CD4-positive, CD25-positive, alpha-beta regulatory T cell (primary cell): ENCODE measurements around the gene PHF19. TPM values are rescaled to one million over a fixed set of nuclear protein-coding genes. Genes with fewer than 3 reads are reported as not detected.

ENCODE experiments used
- ATAC-seq, 2 donors: fragments of 150-1000 bp; cut with Tn5 transposase; one replicate each; pipeline ENCODE4 v1.10.0; 2021; ENCODE audit warnings: low read depth in 2 of 2, moderate number of reproducible peaks in 2 of 2, moderate library complexity in 1 of 2
- DNase-seq, 3 donors: peaks; one replicate each; pipeline versions ENCODE4 v3.0.0 to v3.0.0-alpha.2; 2012 to 2022; ENCODE audit warnings: mixed read lengths in 1 of 3
- H3K27ac ChIP-seq: one replicate; pipeline ENCODE4 v1.7.0; 2013; ENCODE audit warnings: mild to moderate bottlenecking, low read length; ENCODE audit not compliant: insufficient read depth, poor library complexity, severe bottlenecking
- H3K27me3 ChIP-seq: one replicate; pipeline ENCODE4 v1.7.0; 2013; ENCODE audit warnings: low read length; ENCODE audit not compliant: control insufficient read depth, insufficient read depth
- H3K36me3 ChIP-seq: one replicate; pipeline ENCODE4 v1.7.0; 2013; ENCODE audit warnings: mild to moderate bottlenecking, low read length, moderate library complexity; ENCODE audit not compliant: control insufficient read depth, insufficient read depth
- H3K4me1 ChIP-seq: 2 replicates; pipeline ENCODE4 v1.7.0; 2013; ENCODE audit warnings: mild to moderate bottlenecking, low read length; ENCODE audit not compliant: insufficient read depth, control insufficient read depth, poor library complexity, severe bottlenecking
- H3K4me3 ChIP-seq: one replicate; pipeline ENCODE4 v1.7.0; 2013; ENCODE audit warnings: low read depth, mild to moderate bottlenecking, low read length, moderate library complexity
- H3K9me3 ChIP-seq, 2 experiments: 1 replicate in 1 of 2; 2 replicates in 1 of 2; pipeline ENCODE4 v1.7.0; 2013; ENCODE audit warnings: low read length in 2 of 2, mild to moderate bottlenecking in 1 of 2, moderate library complexity in 1 of 2; ENCODE audit not compliant: control insufficient read depth in 2 of 2
- H3K27ac Mint-ChIP-seq, 3 donors: one replicate each; pipeline ENCODE4 v1.8.0; 2020 to 2022; ENCODE audit warnings: mild to moderate bottlenecking in 3 of 3, mixed read lengths in 3 of 3, moderate library complexity in 2 of 3
- H3K27me3 Mint-ChIP-seq: one replicate; pipeline ENCODE4 v1.8.0; 2022; ENCODE audit warnings: mild to moderate bottlenecking, mixed read lengths
- H3K36me3 Mint-ChIP-seq: one replicate; pipeline ENCODE4 v1.8.0; 2020; ENCODE audit warnings: mixed read lengths
- H3K4me1 Mint-ChIP-seq, 4 donors: one replicate each; pipeline ENCODE4 v1.8.0; 2020 to 2022; ENCODE audit warnings: mixed read lengths in 4 of 4, mild to moderate bottlenecking in 1 of 4
- H3K4me3 Mint-ChIP-seq, 4 donors: one replicate each; pipeline ENCODE4 v1.8.0; 2020 to 2022; ENCODE audit warnings: mild to moderate bottlenecking in 4 of 4, mixed read lengths in 4 of 4, moderate library complexity in 3 of 4
- H3K9me3 Mint-ChIP-seq, 7 donors: one replicate each; pipeline ENCODE4 v1.8.0; 2020 to 2022; ENCODE audit warnings: mixed read lengths in 7 of 7, mild to moderate bottlenecking in 3 of 7, moderate library complexity in 2 of 7
- polyA plus RNA-seq, 4 donors: library from polyadenylated mRNA; unstranded; fragments of 300-500 nt; fragmentation: Illumina TruSeq; gene quantifications; one replicate each; pipeline ENCODE4 v1.2.3, GENCODE V29; 2021
- total RNA-seq: library from RNA; stranded (reverse); gene quantifications from one replicate; pipeline ENCODE4 v1.2.3, GENCODE V29; 2022

The PHF19 gene
- total and polyA plus RNA-seq, 5 donors from 2014 or later, result 21.4 to 149 (median 40.0) TPM

GRCh38 chr9:120910643-120911042, 33.7 kb upstream of the PHF19 start:
- Mint-ChIP-seq H3K36me3 (peaks cover 69% of the 10 kb centered on the region), H3K27ac (peak overlapping the region; percentile 85 to 94 (median 91)), H3K9me3 (no peaks in the 10 kb centered on the region), H3K4me1 (peaks cover 10 to 94% (median 55%) of the 10 kb centered on the region in 4 donors), H3K4me3 (peak overlapping the region; percentile 11 to 54 (median 36)), H3K27me3 (no peaks in the 10 kb centered on the region)
- peak overlapping the region; percentile 98 for H3K27ac ChIP-seq
- DNase-seq (no peak), ATAC-seq (peak in 1 of 2 donors; percentile 17)
- H3K9me3 ChIP-seq, result no peaks in the 10 kb centered on the region
- peak overlapping the region; percentile 19 for H3K4me3 ChIP-seq
- no peaks in the 10 kb centered on the region for H3K27me3 ChIP-seq
- H3K36me3 ChIP-seq, result peaks cover 83% of the 10 kb centered on the region
- H3K4me1 ChIP-seq, result peaks cover 83% of the 10 kb centered on the region

GRCh38 chr9:120909904-120910303, 32.9 kb upstream of the PHF19 start:
- no peaks in the 10 kb centered on the region for H3K27me3 Mint-ChIP-seq
- peak overlapping the region in 2 of 4 donors; percentile 37 to 60 for H3K4me3 Mint-ChIP-seq
- peak overlapping the region; percentile 19 for H3K4me3 ChIP-seq
- peak overlapping the region; percentile 98 for H3K27ac ChIP-seq
- H3K4me1 Mint-ChIP-seq, result peaks cover 10 to 94% (median 59%) of the 10 kb centered on the region in 4 donors
- H3K9me3 ChIP-seq, result no peaks in the 10 kb centered on the region
- no peaks in the 10 kb centered on the region for H3K9me3 Mint-ChIP-seq
- H3K27ac Mint-ChIP-seq, result peak overlapping the region; percentile 85 to 95 (median 91)
- DNase-seq (peak in 2 of 3 donors; percentile 61 to 67), ATAC-seq (peak; percentile 71 to 74)
- H3K36me3 ChIP-seq, result peaks cover 85% of the 10 kb centered on the region
- peaks cover 74% of the 10 kb centered on the region for H3K36me3 Mint-ChIP-seq
- peaks cover 83% of the 10 kb centered on the region for H3K4me1 ChIP-seq
- no peaks in the 10 kb centered on the region for H3K27me3 ChIP-seq

GRCh38 chr9:120905315-120906164, 28.6 kb upstream of the PHF19 start:
- Mint-ChIP-seq H3K9me3 (no peaks in the 10 kb centered on the region), H3K4me3 (peak overlapping the region; percentile 27 to 80 (median 67)), H3K4me1 (peaks cover 17 to 94% (median 66%) of the 10 kb centered on the region in 4 donors), H3K36me3 (peaks cover 64% of the 10 kb centered on the region), H3K27me3 (no peaks in the 10 kb centered on the region), H3K27ac (peak overlapping the region; percentile 93 to 100 (median 93))
- H3K4me3 ChIP-seq, result no peak overlapping the region
- peaks cover 66% of the 10 kb centered on the region for H3K36me3 ChIP-seq
- peaks cover 86% of the 10 kb centered on the region for H3K4me1 ChIP-seq
- peak overlapping the region; percentile 98 for H3K27ac ChIP-seq
- no peaks in the 10 kb centered on the region for H3K27me3 ChIP-seq
- peak in 1 of 3 donors; percentile 26 for DNase-seq
- H3K9me3 ChIP-seq, result no peaks in the 10 kb centered on the region
- ATAC-seq, result no peak

DNA sequence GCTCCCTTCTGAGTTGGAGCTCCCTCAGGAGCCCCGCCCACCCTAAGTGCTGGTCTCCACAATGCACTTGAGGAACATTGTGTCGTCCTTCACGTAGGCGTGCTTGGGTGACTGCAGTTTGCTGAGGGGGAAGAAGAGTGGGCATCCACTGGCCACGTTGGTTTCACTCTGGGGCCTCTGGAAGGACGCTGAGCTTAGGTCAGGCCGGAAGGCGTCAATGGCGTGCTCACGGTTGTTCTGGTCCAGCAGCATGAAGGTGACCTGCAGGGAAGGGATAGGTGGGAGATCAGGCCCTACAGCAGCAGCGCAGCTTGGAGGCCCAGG, 28.0 kb upstream of the PHF19 start:
- Histone ChIP-seq H3K27ac (peak overlapping the region; percentile 98), H3K9me3 (no peaks in the 10 kb centered on the region), H3K4me1 (peaks cover 82% of the 10 kb centered on the region), H3K27me3 (no peaks in the 10 kb centered on the region), H3K4me3 (no peak overlapping the region), H3K36me3 (peaks cover 62% of the 10 kb centered on the region)
- Mint-ChIP-seq H3K27me3 (no peaks in the 10 kb centered on the region), H3K36me3 (peaks cover 59% of the 10 kb centered on the region), H3K4me3 (peak overlapping the region; percentile 48 to 72 (median 65)), H3K9me3 (no peaks in the 10 kb centered on the region), H3K27ac (peak overlapping the region; percentile 93 to 100 (median 93)), H3K4me1 (peaks cover 14 to 94% (median 68%) of the 10 kb centered on the region in 4 donors)
- ATAC-seq (no peak), DNase-seq (no peak)

DNA sequence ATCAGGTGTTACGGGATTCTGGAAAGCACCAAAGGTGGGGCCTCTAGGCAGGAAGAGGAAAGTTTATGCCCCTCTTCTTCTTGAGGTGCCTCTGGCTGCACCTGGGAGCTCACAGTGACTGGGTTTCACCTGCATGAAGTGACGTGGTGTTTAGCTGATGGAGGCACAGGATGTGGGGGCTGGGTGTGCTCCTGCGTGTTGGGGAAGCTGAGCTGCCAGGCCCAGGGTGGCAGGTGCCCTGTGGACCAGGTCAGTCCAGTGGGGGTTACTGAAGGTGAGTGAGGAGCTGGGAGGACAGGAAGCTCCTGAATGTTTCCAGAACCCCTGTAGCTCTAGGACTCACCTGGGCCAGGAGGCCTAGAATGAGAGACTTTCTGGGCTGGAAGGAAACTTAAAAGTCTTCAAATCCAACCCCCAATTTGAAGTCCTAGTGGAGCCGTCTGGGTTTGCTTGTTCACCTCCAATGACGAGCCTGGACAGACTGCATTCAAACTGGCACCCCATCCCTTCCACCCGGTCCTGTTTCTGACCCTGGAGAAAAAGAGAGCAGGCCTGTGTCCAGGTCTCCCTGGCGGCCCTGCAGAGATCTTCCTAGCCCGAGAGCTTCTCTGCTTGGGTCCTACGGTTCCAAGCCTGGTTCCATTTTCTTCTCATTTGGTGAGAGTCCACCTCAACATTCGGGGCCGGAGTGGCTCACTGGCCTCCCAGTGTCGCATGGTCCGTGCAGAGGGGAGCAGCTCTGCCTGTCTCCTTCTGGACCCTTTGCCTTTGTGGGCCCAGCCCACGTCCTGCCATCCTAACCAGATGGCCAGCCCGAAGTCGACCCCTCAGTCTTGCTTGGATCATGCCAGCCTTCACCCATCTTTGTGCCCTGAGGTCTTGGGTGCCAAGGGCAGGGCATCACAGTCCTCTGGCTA, 27.3 kb upstream of the PHF19 start:
- Histone ChIP-seq H3K4me3 (peak overlapping the region; percentile 60), H3K27ac (peak overlapping the region; percentile 98), H3K36me3 (peaks cover 56% of the 10 kb centered on the region), H3K27me3 (no peaks in the 10 kb centered on the region), H3K9me3 (no peaks in the 10 kb centered on the region), H3K4me1 (peaks cover 78% of the 10 kb centered on the region)
- Mint-ChIP-seq H3K4me3 (peak overlapping the region; percentile 58 to 89 (median 79)), H3K27me3 (no peaks in the 10 kb centered on the region), H3K4me1 (peaks cover 14 to 94% (median 66%) of the 10 kb centered on the region in 4 donors), H3K27ac (peak overlapping the region; percentile 93 to 100 (median 93)), H3K36me3 (peaks cover 57% of the 10 kb centered on the region), H3K9me3 (no peaks in the 10 kb centered on the region)
- DNase-seq (peak; percentile 69 to 92 (median 86)), ATAC-seq (peak; percentile 92 to 93)

DNA sequence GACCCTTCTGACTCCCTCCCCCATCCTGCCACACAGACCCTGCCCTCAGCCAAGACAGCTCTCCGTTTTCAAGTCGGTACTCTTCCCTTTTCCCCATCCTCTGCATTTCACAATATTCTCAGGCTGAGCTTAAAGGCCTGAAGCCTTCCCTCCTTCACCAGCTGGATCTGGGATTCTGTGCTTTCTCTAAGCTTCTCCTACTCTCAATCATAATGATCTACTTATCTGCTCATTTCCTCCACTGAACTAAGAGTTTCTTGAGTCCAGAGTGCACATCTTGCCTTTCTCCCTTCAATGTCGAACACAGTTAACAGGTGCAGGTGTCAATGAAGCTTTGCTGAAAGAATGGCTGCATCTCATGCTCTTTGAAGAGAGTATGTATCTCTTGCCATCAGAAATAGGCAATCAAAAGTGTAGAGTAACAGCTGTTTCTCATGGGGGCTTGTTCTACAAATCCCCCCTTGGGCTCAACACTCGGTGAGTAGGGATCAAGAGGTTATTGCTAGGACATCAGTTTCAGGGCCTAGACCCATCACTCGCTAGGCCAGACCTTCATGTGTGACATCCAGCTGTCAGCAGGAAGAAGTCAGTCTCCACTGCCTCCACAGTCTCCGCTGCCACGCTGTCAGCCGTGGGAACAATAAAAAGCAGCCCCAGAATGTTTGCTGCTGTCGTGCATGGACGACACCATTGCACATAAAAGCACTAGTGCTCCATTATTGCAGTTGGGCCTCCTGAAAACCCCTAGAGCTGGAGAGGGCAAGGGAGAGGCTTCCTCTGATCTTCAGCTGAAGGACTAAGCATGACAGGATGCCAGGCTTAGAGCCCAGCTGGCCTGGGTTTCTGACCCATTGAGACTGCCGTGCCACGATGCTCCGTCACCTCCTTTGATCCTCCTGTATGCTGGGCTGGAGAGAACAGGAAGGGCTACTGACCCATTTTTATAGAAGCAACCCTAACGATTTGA, 25.9 kb upstream of the PHF19 start:
- Mint-ChIP-seq H3K9me3 (no peaks in the 10 kb centered on the region), H3K36me3 (peaks cover 49% of the 10 kb centered on the region), H3K4me3 (peak overlapping the region; percentile 53 to 89 (median 79)), H3K27ac (peak overlapping the region; percentile 93 to 100 (median 93)), H3K27me3 (no peaks in the 10 kb centered on the region), H3K4me1 (peaks cover 19 to 93% (median 68%) of the 10 kb centered on the region in 4 donors)
- Histone ChIP-seq H3K27me3 (no peaks in the 10 kb centered on the region), H3K36me3 (peaks cover 49% of the 10 kb centered on the region), H3K9me3 (no peaks in the 10 kb centered on the region), H3K27ac (peak overlapping the region; percentile 98), H3K4me3 (peak overlapping the region; percentile 6), H3K4me1 (peaks cover 78% of the 10 kb centered on the region)
- ATAC-seq, result no peak
- DNase-seq, result no peak
